Measurements from ENCODE around the gene SCN9A. TPM values are rescaled to one million over a fixed set of nuclear protein-coding genes. Genes with fewer than 3 reads are reported as not detected.
"Not testable (repeated sequence)": the region's sequence is repeated elsewhere in the genome, so short reads cannot be mapped to it uniquely, and the experiment has no call there.

Gene SCN9A
- total and polyA plus RNA-seq, 2 donors from 2014 or later = 0.99 to 5.3 TPM

DNA sequence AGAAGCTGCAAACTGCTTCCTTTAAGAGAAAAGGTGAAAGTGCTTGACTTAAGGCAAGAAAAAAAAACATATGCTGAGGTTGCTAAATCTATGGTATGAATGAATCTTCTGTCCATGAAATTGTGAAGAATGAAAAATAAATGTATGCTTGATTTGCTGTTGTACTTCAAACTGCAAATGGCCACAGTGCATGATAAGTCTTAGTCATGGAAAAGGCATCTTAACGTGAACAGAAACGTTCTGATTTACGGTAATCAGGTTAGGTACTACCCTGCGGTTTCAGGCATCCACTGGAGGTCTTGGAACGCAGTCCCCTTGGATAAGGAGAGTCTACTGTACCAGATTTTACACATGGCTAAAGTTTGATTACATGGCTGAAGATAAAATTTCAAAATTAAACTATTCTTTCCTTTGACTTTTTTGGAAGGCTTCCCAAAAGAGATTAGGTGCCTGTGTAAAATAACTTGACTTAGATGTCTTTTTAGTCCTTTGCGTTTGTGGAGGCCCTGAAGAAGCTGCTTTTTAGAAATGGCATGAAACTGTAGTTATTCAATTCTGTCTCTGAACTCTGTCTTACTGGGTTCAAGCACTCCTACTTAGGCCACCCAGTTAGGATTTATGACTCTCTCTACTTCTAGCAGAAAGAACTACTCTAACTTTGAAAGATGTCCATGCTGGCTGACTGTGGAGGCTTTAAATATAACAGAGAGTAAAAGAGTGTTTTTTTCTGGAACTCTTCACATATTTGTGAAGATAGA, 35.9 kb upstream of the SCN9A start:
- FAIRE-seq (no peak), DNase-seq (peak in 1 of 5 donors; percentile 28)
- no peak overlapping the region for H3K4me3 ChIP-seq (ENCODE audit: low read length in 3 of 3)
- TF ChIP-seq, protein P1, sequence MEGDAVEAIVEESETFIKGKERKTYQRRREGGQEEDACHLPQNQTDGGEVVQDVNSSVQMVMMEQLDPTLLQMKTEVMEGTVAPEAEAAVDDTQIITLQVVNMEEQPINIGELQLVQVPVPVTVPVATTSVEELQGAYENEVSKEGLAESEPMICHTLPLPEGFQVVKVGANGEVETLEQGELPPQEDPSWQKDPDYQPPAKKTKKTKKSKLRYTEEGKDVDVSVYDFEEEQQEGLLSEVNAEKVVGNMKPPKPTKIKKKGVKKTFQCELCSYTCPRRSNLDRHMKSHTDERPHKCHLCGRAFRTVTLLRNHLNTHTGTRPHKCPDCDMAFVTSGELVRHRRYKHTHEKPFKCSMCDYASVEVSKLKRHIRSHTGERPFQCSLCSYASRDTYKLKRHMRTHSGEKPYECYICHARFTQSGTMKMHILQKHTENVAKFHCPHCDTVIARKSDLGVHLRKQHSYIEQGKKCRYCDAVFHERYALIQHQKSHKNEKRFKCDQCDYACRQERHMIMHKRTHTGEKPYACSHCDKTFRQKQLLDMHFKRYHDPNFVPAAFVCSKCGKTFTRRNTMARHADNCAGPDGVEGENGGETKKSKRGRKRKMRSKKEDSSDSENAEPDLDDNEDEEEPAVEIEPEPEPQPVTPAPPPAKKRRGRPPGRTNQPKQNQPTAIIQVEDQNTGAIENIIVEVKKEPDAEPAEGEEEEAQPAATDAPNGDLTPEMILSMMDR (IDR thresholded peaks at IDR 0.05; ENCODE audit: borderline replicate concordance, extremely low read depth, insufficient read depth) = no peak
- no peak overlapping the region for H3K27ac ChIP-seq (ENCODE audit: low read depth in 2 of 2, low read length in 2 of 2)
- no peaks in the 10 kb centered on the region for H3K27me3 ChIP-seq (ENCODE audit: control insufficient read depth, insufficient read depth, low read length)
- intact Hi-C loops (cut with DNase I) = no loop called here
- no peaks in the 10 kb centered on the region for H3K9me3 ChIP-seq (ENCODE audit: control insufficient read depth in 2 of 3, insufficient read depth in 1 of 3, low read length in 3 of 3)
- H3K9ac ChIP-seq (ENCODE audit: low read length in 3 of 3) = no peak overlapping the region
- H3K4me1 ChIP-seq (ENCODE audit: control insufficient read depth in 2 of 3, insufficient read depth in 2 of 3, low read depth in 1 of 3, low read length in 3 of 3) = no peaks in the 10 kb centered on the region
- no peaks in the 10 kb centered on the region for H3K36me3 ChIP-seq (ENCODE audit: control insufficient read depth in 2 of 3, insufficient read depth in 3 of 3, low read length in 3 of 3)

DNA sequence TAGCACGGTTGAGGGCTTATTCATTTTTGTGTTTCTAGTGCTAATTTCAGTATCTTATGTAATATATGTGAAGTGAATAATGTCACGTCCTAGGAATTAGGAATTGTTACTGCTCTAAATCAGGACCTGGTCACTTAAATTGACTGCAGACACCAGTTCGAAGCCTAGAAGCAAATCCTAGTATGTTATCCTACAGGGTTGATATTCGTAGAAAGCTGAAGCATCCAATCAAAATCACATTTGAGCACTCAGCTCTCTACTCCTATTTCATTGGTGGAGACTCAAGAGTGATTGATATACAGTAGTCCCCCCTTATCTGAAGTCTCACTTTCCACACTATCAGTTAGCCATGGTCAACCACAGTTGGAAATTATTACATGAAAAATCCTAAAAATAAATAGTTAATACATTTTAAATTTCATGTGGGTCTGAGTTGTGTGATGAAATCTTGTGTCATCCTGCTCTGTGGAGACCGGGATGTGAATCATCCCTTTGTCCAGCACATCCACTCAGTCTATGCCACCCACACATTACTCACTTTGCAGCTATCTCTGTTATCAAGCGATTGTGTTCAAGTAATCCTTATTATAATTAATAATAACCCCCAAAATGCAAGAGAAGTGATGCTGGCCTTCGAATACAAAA, 35.2 kb upstream of the SCN9A start:
- Histone ChIP-seq H3K9ac (ENCODE audit: low read length in 3 of 3) (no peak overlapping the region), H3K4me1 (ENCODE audit: control insufficient read depth in 2 of 3, insufficient read depth in 2 of 3, low read depth in 1 of 3, low read length in 3 of 3) (no peaks in the 10 kb centered on the region), H3K9me3 (ENCODE audit: control insufficient read depth in 2 of 3, insufficient read depth in 1 of 3, low read length in 3 of 3) (no peaks in the 10 kb centered on the region), H3K4me3 (ENCODE audit: low read length in 3 of 3) (no peak overlapping the region), H3K36me3 (ENCODE audit: control insufficient read depth in 2 of 3, insufficient read depth in 3 of 3, low read length in 3 of 3) (no peaks in the 10 kb centered on the region), H3K27ac (ENCODE audit: low read depth in 2 of 2, low read length in 2 of 2) (no peak overlapping the region), H3K27me3 (ENCODE audit: control insufficient read depth, insufficient read depth, low read length) (no peaks in the 10 kb centered on the region)
- intact Hi-C loops (cut with DNase I) = no loop called here
- DNase-seq (no peak), FAIRE-seq (no peak)
- TF ChIP-seq, protein P1 (IDR thresholded peaks at IDR 0.05; ENCODE audit: borderline replicate concordance, extremely low read depth, insufficient read depth) = no peak

DNA sequence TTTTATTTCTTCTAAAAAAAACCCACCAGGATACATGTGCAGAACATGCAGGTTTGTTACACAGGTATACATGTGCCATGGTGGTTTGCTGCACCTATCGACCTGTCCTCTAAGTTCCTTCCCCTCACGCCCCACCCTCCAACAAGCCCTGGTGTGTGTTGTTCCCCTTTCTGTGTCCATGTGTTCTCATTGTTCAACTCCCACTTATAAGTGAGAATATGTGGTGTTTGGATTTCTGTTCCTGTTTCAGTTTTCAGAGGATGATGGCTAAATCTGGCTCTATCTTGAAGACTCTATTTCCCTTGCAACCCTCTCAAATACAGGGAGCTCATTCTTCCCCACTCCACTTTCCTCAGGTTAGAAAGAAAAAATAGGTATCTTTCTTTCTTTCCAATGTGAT, 32.0 kb upstream of the SCN9A start:
- intact Hi-C loops (cut with DNase I) = not testable (repeated sequence)

DNA sequence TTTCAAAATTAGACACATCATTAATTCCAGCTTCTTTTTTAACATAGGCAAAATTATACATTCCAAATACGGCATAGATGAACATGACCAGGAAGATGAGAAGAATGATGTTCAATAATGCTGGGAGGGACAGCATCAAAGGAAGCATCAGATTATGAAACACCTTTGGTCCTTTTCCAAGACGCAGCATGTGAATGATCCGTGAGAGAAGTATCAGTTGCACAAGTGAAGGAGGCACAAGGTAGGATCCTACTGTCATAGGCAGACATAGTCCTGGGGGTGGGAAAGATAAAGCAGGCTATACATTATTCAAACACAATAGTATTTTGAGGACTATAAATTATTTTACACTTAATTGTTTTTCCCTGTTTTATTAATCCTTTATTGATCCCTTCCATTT, 30.6 kb upstream of the SCN9A start:
- Histone ChIP-seq H3K9ac (ENCODE audit: low read length in 3 of 3) (no peak overlapping the region), H3K27me3 (ENCODE audit: control insufficient read depth, insufficient read depth, low read length) (no peaks in the 10 kb centered on the region), H3K27ac (ENCODE audit: low read depth in 2 of 2, low read length in 2 of 2) (no peak overlapping the region), H3K4me1 (ENCODE audit: control insufficient read depth in 2 of 3, insufficient read depth in 2 of 3, low read depth in 1 of 3, low read length in 3 of 3) (no peaks in the 10 kb centered on the region), H3K4me3 (ENCODE audit: low read length in 3 of 3) (no peak overlapping the region), H3K36me3 (ENCODE audit: control insufficient read depth in 2 of 3, insufficient read depth in 3 of 3, low read length in 3 of 3) (no peaks in the 10 kb centered on the region), H3K9me3 (ENCODE audit: control insufficient read depth in 2 of 3, insufficient read depth in 1 of 3, low read length in 3 of 3) (no peaks in the 10 kb centered on the region)
- TF ChIP-seq, protein P1 (IDR thresholded peaks at IDR 0.05; ENCODE audit: borderline replicate concordance, extremely low read depth, insufficient read depth) = no peak
- FAIRE-seq = no peak
- DNase-seq = no peak
- intact Hi-C loops (cut with DNase I) = no loop called here

More for the DNA sequence above, 32.0 kb upstream of the SCN9A start:
- not testable (repeated sequence) for H3K9ac ChIP-seq (ENCODE audit: low read length in 3 of 3); DNase-seq; H3K27me3 ChIP-seq (ENCODE audit: control insufficient read depth, insufficient read depth, low read length); H3K27ac ChIP-seq (ENCODE audit: low read depth in 2 of 2, low read length in 2 of 2); H3K4me1 ChIP-seq (ENCODE audit: control insufficient read depth in 2 of 3, insufficient read depth in 2 of 3, low read depth in 1 of 3, low read length in 3 of 3); H3K36me3 ChIP-seq (ENCODE audit: control insufficient read depth in 2 of 3, insufficient read depth in 3 of 3, low read length in 3 of 3); FAIRE-seq; H3K4me3 ChIP-seq (ENCODE audit: low read length in 3 of 3); H3K9me3 ChIP-seq (ENCODE audit: control insufficient read depth in 2 of 3, insufficient read depth in 1 of 3, low read length in 3 of 3)
